ENCODE measurements around the gene RABGAP1L.
A peak's percentile ranks its signal among the peaks of the same experiment; 100 is the strongest.
"Not testable (repeated sequence)": the region's sequence is repeated elsewhere in the genome, so short reads cannot be mapped to it uniquely, and the experiment has no call there.

Gene RABGAP1L

GRCh38 chr1:174156437-174156836, 2.9 kb upstream of the RABGAP1L start:
- no peak for DNase-seq

- DNase-seq = no peak
These were observed 2.0 kb upstream of the RABGAP1L start for GRCh38 chr1:174157157-174157806.

GRCh38 chr1:174158767-174159251, 511 bp upstream of the RABGAP1L start:
- no peak for DNase-seq

GRCh38 chr1:174160109-174160473, 771 bp downstream of the RABGAP1L start:
- DNase-seq = no peak

- no peak for DNase-seq
These were observed 1.3 kb downstream of the RABGAP1L start for GRCh38 chr1:174160603-174161002.

- DNase-seq = no peak
These were observed 2.5 kb downstream of the RABGAP1L start for GRCh38 chr1:174161813-174162212.

- DNase-seq = no peak
These were observed 5.5 kb downstream of the RABGAP1L start for GRCh38 chr1:174164826-174165225.

GRCh38 chr1:174165471-174166137, 6.3 kb downstream of the RABGAP1L start:
- peak; percentile 92 for DNase-seq

GRCh38 chr1:174166530-174167264, 7.4 kb downstream of the RABGAP1L start:
- DNase-seq = peak; percentile 8

- DNase-seq = no peak
These were observed 8.0 kb downstream of the RABGAP1L start for GRCh38 chr1:174167265-174167803.

- no peak for DNase-seq
These were observed 10.0 kb downstream of the RABGAP1L start for GRCh38 chr1:174169342-174169741.

GRCh38 chr1:174171073-174171472, 11.8 kb downstream of the RABGAP1L start:
- no peak for DNase-seq

GRCh38 chr1:174174461-174175329, 15.4 kb downstream of the RABGAP1L start:
- DNase-seq = no peak

- not testable (repeated sequence) for DNase-seq
These were observed 19.1 kb downstream of the RABGAP1L start for GRCh38 chr1:174178459-174178858.

- no peak for DNase-seq
These were observed 30.2 kb downstream of the RABGAP1L start for GRCh38 chr1:174189428-174190062.

GRCh38 chr1:174190691-174191199, 31.4 kb downstream of the RABGAP1L start:
- no peak for DNase-seq

GRCh38 chr1:174191349-174191862, 32.1 kb downstream of the RABGAP1L start:
- no peak for DNase-seq

- no peak for DNase-seq
These were observed 35.1 kb downstream of the RABGAP1L start for GRCh38 chr1:174194461-174194860.

- no peak for DNase-seq
These were observed 37.8 kb downstream of the RABGAP1L start for GRCh38 chr1:174197088-174197487.

- DNase-seq = no peak
These were observed 38.2 kb downstream of the RABGAP1L start for GRCh38 chr1:174197547-174197946.

GRCh38 chr1:174198202-174198601, 38.9 kb downstream of the RABGAP1L start:
- DNase-seq = no peak

GRCh38 chr1:174200746-174201145, 41.4 kb downstream of the RABGAP1L start:
- DNase-seq = no peak

All from DMS 273 treated with DMSO at 0.1 percent for 48 hours (cell line).